K562 (cell line): ENCODE results near the gene SIGLEC11. TPM values are rescaled to one million over a fixed set of nuclear protein-coding genes. Genes with fewer than 3 reads are reported as not detected.

Experiments used
- ATAC-seq: fragments of 200-7000 bp; cut with Tn5 transposase; 3 replicates; pipeline ENCODE4 v1.9.1; 2020; ENCODE audit warnings: moderate library complexity
- BruUV-seq: library from RNA; stranded (reverse); fragments of 400-500 nt; replicated peaks from 2 replicates; lab custom pipeline; 2021; lab: Mats Ljungman, UMichigan
- CTCF ChIA-PET: fragments of 300-600 bp; formaldehyde crosslinking; extraction: SDS; loops from one replicate; lab custom pipeline; 2021; ENCODE audit warnings: low intra/inter-chr PET ratio; lab: Yijun Ruan, JAX
- POLR2A ChIA-PET: fragments of 300-600, 350-650 bp; sonication (Branson Sonifier 250); formaldehyde crosslinking; extraction: SDS; loops from one replicate; lab custom pipeline; 2021; ENCODE audit warnings: antibody characterized with exemption, inconsistent platforms; lab: Yijun Ruan, JAX
- DNase-seq, 4 experiments: peaks; one replicate each; pipeline versions ENCODE4 v3.0.0 to v3.0.0-alpha.2; 2011 to 2018; ENCODE audit warnings: low spot score in 3 of 4, mixed read lengths in 3 of 4; ENCODE audit errors: extremely low read depth in 1 of 4
- FAIRE-seq: peaks from 2 replicates; lab custom pipeline; 2011; peaks lifted over from hg19 to GRCh38; lab: Jason Lieb, UNC
- H2AFZ ChIP-seq: 2 replicates; pipeline ENCODE4 v1.6.0; 2011; ENCODE audit warnings: low read depth, low read length, control low read depth, inconsistent platforms
- H3K27ac ChIP-seq: fragments of 200-600 bp; 3 replicates; pipeline ENCODE4 v1.8.0; 2011; ENCODE audit warnings: low read depth, mild to moderate bottlenecking, control low read depth, inconsistent platforms, low read length, moderate library complexity, mixed read lengths; ENCODE audit errors: extremely low read depth
- H3K27me3 ChIP-seq, 2 experiments: fragments of 300-600 bp in 1 of 2; 2 replicates in 1 of 2; 3 replicates in 1 of 2; pipeline versions ENCODE4 v1.6.0 to v1.8.0; 2011; ENCODE audit warnings: inconsistent platforms in 2 of 2, low read length in 2 of 2, mild to moderate bottlenecking in 1 of 2, mixed read lengths in 1 of 2, moderate library complexity in 1 of 2; ENCODE audit not compliant: control insufficient read depth in 2 of 2, insufficient read depth in 2 of 2
- H3K36me3 ChIP-seq: fragments of 300-600 bp; 3 replicates; pipeline ENCODE4 v1.8.0; 2011; ENCODE audit warnings: mild to moderate bottlenecking, low read length, inconsistent platforms; ENCODE audit not compliant: control insufficient read depth, insufficient read depth
- H3K4me1 ChIP-seq, 2 experiments: fragments of 200-600 bp in 1 of 2; replicated peaks in 1 of 2; 2 replicates in 1 of 2; 3 replicates in 1 of 2; pipeline versions ENCODE4 v1.5.1 to v1.8.0; 2011; ENCODE audit warnings: inconsistent platforms in 2 of 2, low read length in 2 of 2, mild to moderate bottlenecking in 1 of 2, mixed read lengths in 1 of 2, moderate library complexity in 1 of 2; ENCODE audit not compliant: control insufficient read depth in 2 of 2, insufficient read depth in 2 of 2
- H3K4me2 ChIP-seq: 2 replicates; pipeline ENCODE4 v1.6.1; 2011; ENCODE audit warnings: low read length, control low read depth, inconsistent platforms, mixed read lengths; ENCODE audit not compliant: insufficient read depth
- H3K4me3 ChIP-seq: fragments of 200-600 bp; sonication (generic), shearing (Covaris generic); 2 replicates; pipeline ENCODE4 v1.5.1; 2016; ENCODE audit warnings: control low read depth, inconsistent platforms
- H3K79me2 ChIP-seq: fragments of 200-600 bp; 3 replicates; pipeline ENCODE4 v1.8.0; 2011; ENCODE audit warnings: low read length, inconsistent platforms; ENCODE audit not compliant: control insufficient read depth, insufficient read depth
- H3K9ac ChIP-seq, 2 experiments: 2 replicates each; pipeline versions ENCODE4 v1.6.0 to v1.6.1; 2011; ENCODE audit warnings: low read depth in 2 of 2, low read length in 2 of 2, control low read depth in 1 of 2, inconsistent platforms in 1 of 2, mild to moderate bottlenecking in 1 of 2, mixed read lengths in 1 of 2; ENCODE audit not compliant: insufficient read depth in 1 of 2
- H3K9me1 ChIP-seq: one replicate; pipeline ENCODE4 v1.6.0; 2011; ENCODE audit warnings: inconsistent platforms, mild to moderate bottlenecking, low read length, moderate library complexity; ENCODE audit not compliant: control insufficient read depth, insufficient read depth
- H3K9me3 ChIP-seq: replicated peaks from 2 replicates; pipeline ENCODE4 v1.5.1; 2011; ENCODE audit warnings: low read depth, low read length, inconsistent platforms; ENCODE audit not compliant: control insufficient read depth, insufficient read depth
- H4K20me1 ChIP-seq: replicated peaks from 2 replicates; pipeline ENCODE4 v1.6.1; 2011; ENCODE audit warnings: low read length, inconsistent platforms, mixed read lengths; ENCODE audit not compliant: control insufficient read depth, insufficient read depth
- ZNF354B ChIP-seq: fragments of 250-450 bp; sonication (Bioruptor Pico); IDR thresholded peaks from 2 replicates; pipeline ENCODE4 v1.4.0; 2020
- WGBS: fragments of 100-300 bp; shearing (Covaris generic); methylation state at CpG from one replicate; pipeline ENCODE4 v1.1.6; 2016; ENCODE audit warnings: low coverage, mixed read lengths; ENCODE audit not compliant: insufficient coverage; ENCODE audit errors: missing lambda C conversion rate; 5-methylcytosine and 5-hydroxymethylcytosine counted together
- in situ Hi-C: fragments of 300-500 bp; cut with MboI; formaldehyde crosslinking; loops from 4 replicates; pipeline ENCODE4 v1.15.0; 2018; ENCODE audit warnings: inconsistent platforms, mixed read lengths
- intact Hi-C: fragments of 100-400 bp; cut with micrococcal nuclease; formaldehyde crosslinking; loops from 2 replicates; pipeline ENCODE4 v1.14.2; 2022
- polyA plus RNA-seq, 8 experiments: library from polyadenylated mRNA; depleted of rRNA in 4 of 8; stranded (reverse) in 5 of 8; unstranded in 3 of 8; fragments of >200 nt; fragmentation: Nextera tagmentation in 2 of 8; fragmentation: Illumina TruSeq in 1 of 8; extraction: Ambion mirVana in 2 of 8; extraction: Trizol in 1 of 8; gene quantifications; 2 replicates each; pipeline versions ENCODE4 v1.2.1 to v1.2.3, GENCODE V29; 2011 to 2014; ENCODE audit warnings: inconsistent platforms in 1 of 8, missing spikeins in 1 of 8
- total RNA-seq, 7 experiments: library from RNA; depleted of rRNA in 6 of 7; stranded (reverse); fragments of >200 nt in 6 of 7; fragmentation: Illumina TruSeq in 2 of 7; extraction: Trizol in 2 of 7; gene quantifications; 2 replicates each; pipeline versions ENCODE4 v1.2.1 to v1.2.3, GENCODE V29; 2011 to 2021; ENCODE audit warnings: low replicate concordance in 1 of 7
- TF ChIP-seq, protein P1 (sequence below): sonication (generic); formaldehyde crosslinking; IDR thresholded peaks from 2 replicates; pipeline ENCODE4 v1.8.1; 2023; ENCODE audit warnings: mild to moderate bottlenecking, missing genetic modification reagents
- TF ChIP-seq, protein P2 (sequence below): fragments of 450-650 bp; formaldehyde crosslinking; IDR thresholded peaks from 2 replicates; pipeline ENCODE4 v1.4.0; 2022; ENCODE audit warnings: mild to moderate bottlenecking, moderate library complexity
- TF ChIP-seq, protein P3 (sequence below): sonication (generic); formaldehyde crosslinking; IDR thresholded peaks from 2 replicates; pipeline ENCODE4 v1.8.0; 2022; ENCODE audit warnings: mild to moderate bottlenecking, missing genetic modification reagents

Gene SIGLEC11
- total and polyA plus RNA-seq, 9 of the 15 experiments (the other 6 are each of a cell fraction or from before 2014, with no cell fraction given) = not detected

DNA sequence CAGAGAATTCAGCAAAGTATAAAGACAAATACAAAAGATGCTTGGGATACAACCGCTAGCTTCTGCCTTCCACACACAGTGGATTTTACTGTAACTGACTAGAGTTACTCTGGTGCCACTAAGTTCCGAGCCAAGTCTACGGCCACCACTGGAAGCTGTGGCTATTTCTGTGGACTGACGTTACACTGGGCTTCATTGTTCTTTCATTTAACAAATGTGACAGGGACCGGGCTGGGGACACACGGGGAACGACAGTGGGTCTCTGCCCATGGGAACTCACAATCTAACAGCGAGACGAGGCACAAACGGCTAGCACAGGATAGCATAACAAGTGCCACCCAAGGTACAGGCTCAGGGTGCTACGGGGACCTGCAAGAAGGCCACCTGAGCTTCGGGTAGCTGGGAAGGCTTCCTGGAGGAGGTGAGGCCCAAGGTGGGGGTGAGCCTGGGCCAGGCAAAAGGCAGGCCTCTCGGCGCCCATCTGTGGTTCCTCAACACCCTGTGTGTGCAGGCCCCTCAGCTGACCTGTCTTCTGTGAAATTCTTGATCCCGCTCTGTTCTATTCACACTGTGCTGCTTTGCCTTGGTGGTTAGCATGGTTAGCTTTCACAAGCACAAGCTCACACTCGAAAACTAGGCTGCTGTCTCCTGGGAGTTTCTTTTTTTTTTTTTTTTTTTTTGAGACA, 54.0 kb downstream of the SIGLEC11 start (continued):
- TF ChIP-seq, protein P1, sequence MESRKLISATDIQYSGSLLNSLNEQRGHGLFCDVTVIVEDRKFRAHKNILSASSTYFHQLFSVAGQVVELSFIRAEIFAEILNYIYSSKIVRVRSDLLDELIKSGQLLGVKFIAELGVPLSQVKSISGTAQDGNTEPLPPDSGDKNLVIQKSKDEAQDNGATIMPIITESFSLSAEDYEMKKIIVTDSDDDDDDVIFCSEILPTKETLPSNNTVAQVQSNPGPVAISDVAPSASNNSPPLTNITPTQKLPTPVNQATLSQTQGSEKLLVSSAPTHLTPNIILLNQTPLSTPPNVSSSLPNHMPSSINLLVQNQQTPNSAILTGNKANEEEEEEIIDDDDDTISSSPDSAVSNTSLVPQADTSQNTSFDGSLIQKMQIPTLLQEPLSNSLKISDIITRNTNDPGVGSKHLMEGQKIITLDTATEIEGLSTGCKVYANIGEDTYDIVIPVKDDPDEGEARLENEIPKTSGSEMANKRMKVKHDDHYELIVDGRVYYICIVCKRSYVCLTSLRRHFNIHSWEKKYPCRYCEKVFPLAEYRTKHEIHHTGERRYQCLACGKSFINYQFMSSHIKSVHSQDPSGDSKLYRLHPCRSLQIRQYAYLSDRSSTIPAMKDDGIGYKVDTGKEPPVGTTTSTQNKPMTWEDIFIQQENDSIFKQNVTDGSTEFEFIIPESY = no peak

DNA sequence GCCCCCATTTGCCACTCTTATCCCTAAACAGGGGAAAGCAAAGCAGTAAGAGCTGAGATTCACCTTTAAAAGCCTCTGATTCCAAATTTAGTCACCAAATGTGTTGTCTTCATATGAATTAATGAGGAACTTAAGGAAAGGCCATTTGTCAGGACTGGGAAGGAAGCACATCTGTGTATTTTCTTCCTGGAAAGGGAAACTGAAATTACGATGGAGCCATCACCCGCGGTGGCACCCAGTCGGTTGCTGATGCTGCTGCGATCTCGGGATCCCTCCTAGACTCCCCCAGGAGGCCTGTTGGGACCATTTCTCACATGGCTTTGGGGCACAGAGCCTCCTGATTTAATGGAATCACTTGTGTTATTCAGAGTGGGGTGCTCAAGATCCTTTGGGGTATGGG, 56.8 kb downstream of the SIGLEC11 start:
- CTCF ChIA-PET = no interaction called here
- no TSS peak for BruUV-seq
- 36% methylated on average over 6 of the region's 6 CpGs for WGBS
- H3K36me3 ChIP-seq = peaks cover 28% of the 10 kb centered on the region; the same call in 1 of the 3 replicates
- H2AFZ ChIP-seq = no peak overlapping the region
- TF ChIP-seq, protein P2, sequence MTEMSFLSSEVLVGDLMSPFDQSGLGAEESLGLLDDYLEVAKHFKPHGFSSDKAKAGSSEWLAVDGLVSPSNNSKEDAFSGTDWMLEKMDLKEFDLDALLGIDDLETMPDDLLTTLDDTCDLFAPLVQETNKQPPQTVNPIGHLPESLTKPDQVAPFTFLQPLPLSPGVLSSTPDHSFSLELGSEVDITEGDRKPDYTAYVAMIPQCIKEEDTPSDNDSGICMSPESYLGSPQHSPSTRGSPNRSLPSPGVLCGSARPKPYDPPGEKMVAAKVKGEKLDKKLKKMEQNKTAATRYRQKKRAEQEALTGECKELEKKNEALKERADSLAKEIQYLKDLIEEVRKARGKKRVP (CRISPR knock-in tag) = no peak
- TF ChIP-seq, protein P3, sequence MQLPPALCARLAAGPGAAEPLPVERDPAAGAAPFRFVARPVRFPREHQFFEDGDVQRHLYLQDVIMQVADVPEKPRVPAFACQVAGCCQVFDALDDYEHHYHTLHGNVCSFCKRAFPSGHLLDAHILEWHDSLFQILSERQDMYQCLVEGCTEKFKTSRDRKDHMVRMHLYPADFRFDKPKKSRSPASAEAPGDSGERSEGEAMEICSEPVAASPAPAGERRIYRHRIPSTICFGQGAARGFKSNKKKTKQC (CRISPR knock-in tag) = no peak
- TF ChIP-seq ZNF354B = no peak
- H3K4me3 ChIP-seq = no peak overlapping the region
- no peak for DNase-seq
- H3K4me2 ChIP-seq = no peak overlapping the region
- intact Hi-C loops = no loop called here
- no peak overlapping the region for H3K27ac ChIP-seq
- H3K9me1 ChIP-seq = no peaks in the 10 kb centered on the region
- no peaks in the 10 kb centered on the region for H3K9me3 ChIP-seq
- POLR2A ChIA-PET = interaction anchor here (1.2 kb wide), 1 partner anchor 9 kb away, joined by 4 read pairs; no protein-coding TSS in a partner anchor
- H3K4me1 ChIP-seq = peaks cover 0 to 16% of the 10 kb centered on the region in 2 experiments; a peak in 3 of 5 replicates
- peaks cover 6% of the 10 kb centered on the region for H4K20me1 ChIP-seq
- no peak for FAIRE-seq
- no peak overlapping the region for H3K9ac ChIP-seq
- H3K79me2 ChIP-seq = no peaks in the 10 kb centered on the region; the same call in 2 of the 3 replicates
- in situ Hi-C loops = no loop called here
- ATAC-seq = no peak
- H3K27me3 ChIP-seq = no peaks in the 10 kb centered on the region

Other genes starting within 250 kb of the SIGLEC11 start
Only the 7 nearest of the 15 such genes appear.
- 25.7 and 33.8 TPM in 2 replicates for gene AKT1S1, start 83.8 kb downstream of the SIGLEC11 start, total RNA-seq (2014; rRNA removed)
- 5.7 and 6.9 TPM in 2 replicates for gene AKT1S1, start 83.8 kb downstream of the SIGLEC11 start, total RNA-seq (2014; rRNA removed; fragmentation: Illumina TruSeq; extraction: Trizol)
- gene AKT1S1, start 83.8 kb downstream of the SIGLEC11 start, total RNA-seq (2015; rRNA removed; fragmentation: Illumina TruSeq; extraction: Trizol) = 13.5 and 14.4 TPM in 2 replicates
- 50.1 and 50.3 TPM in 2 replicates for gene AKT1S1, start 83.8 kb downstream of the SIGLEC11 start, total RNA-seq (2021)
- gene AKT1S1, start 83.8 kb downstream of the SIGLEC11 start, polyA plus RNA-seq (2011; rRNA removed) = 17.1 and 22.4 TPM in 2 replicates
- gene AKT1S1, start 83.8 kb downstream of the SIGLEC11 start, polyA plus RNA-seq (2014; fragmentation: Illumina TruSeq; extraction: Trizol) = 39.0 and 40.7 TPM in 2 replicates
- 1 to 10 TPM; 1.2 TPM for gene AKT1S1, start 83.8 kb downstream of the SIGLEC11 start, polyA plus RNA-seq (2014; fragmentation: Nextera tagmentation; extraction: Ambion mirVana)
- 38.2 and 45.4 TPM in 2 replicates for gene AKT1S1, start 83.8 kb downstream of the SIGLEC11 start, polyA plus RNA-seq (2014; rRNA removed)
- 3.8 and 6.8 TPM in 2 replicates for gene TBC1D17, start 83.5 kb downstream of the SIGLEC11 start, total RNA-seq (2014; rRNA removed)
- gene TBC1D17, start 83.5 kb downstream of the SIGLEC11 start, total RNA-seq (2014; rRNA removed; fragmentation: Illumina TruSeq; extraction: Trizol) = 2.6 and 3.2 TPM in 2 replicates
- 2.4 and 3.5 TPM in 2 replicates for gene TBC1D17, start 83.5 kb downstream of the SIGLEC11 start, total RNA-seq (2015; rRNA removed; fragmentation: Illumina TruSeq; extraction: Trizol)
- 14.2 and 16.0 TPM in 2 replicates for gene TBC1D17, start 83.5 kb downstream of the SIGLEC11 start, total RNA-seq (2021)
- gene TBC1D17, start 83.5 kb downstream of the SIGLEC11 start, polyA plus RNA-seq (2011; rRNA removed) = 7.4 and 10.5 TPM in 2 replicates
- gene TBC1D17, start 83.5 kb downstream of the SIGLEC11 start, polyA plus RNA-seq (2014; fragmentation: Illumina TruSeq; extraction: Trizol) = 8.7 and 11.7 TPM in 2 replicates
- gene TBC1D17, start 83.5 kb downstream of the SIGLEC11 start, polyA plus RNA-seq (2014; fragmentation: Nextera tagmentation; extraction: Ambion mirVana) = under 1 TPM; 0.42 to 0.46 TPM
- 14.7 and 18.2 TPM in 2 replicates for gene TBC1D17, start 83.5 kb downstream of the SIGLEC11 start, polyA plus RNA-seq (2014; rRNA removed)
- 0.90 and 0.95 TPM in 2 replicates for gene IL4I1, start 64.3 kb downstream of the SIGLEC11 start, total RNA-seq (2014; rRNA removed)
- 0.33 TPM in 1 of 2 replicates, not detected in the other for gene IL4I1, start 64.3 kb downstream of the SIGLEC11 start, total RNA-seq (2014; rRNA removed; fragmentation: Illumina TruSeq; extraction: Trizol)
- 0.19 and 0.43 TPM in 2 replicates for gene IL4I1, start 64.3 kb downstream of the SIGLEC11 start, total RNA-seq (2015; rRNA removed; fragmentation: Illumina TruSeq; extraction: Trizol)
- gene IL4I1, start 64.3 kb downstream of the SIGLEC11 start, total RNA-seq (2021) = 0.55 and 0.76 TPM in 2 replicates
- gene IL4I1, start 64.3 kb downstream of the SIGLEC11 start, polyA plus RNA-seq (2011; rRNA removed) = 0.06 and 0.31 TPM in 2 replicates
- 0.15 TPM in 1 of 2 replicates, not detected in the other for gene IL4I1, start 64.3 kb downstream of the SIGLEC11 start, polyA plus RNA-seq (2014; fragmentation: Illumina TruSeq; extraction: Trizol)
- under 1 TPM in 1 of 2 experiments, not detected in 1; 0.13 TPM for gene IL4I1, start 64.3 kb downstream of the SIGLEC11 start, polyA plus RNA-seq (2014; fragmentation: Nextera tagmentation; extraction: Ambion mirVana)
- 0.09 and 0.44 TPM in 2 replicates for gene IL4I1, start 64.3 kb downstream of the SIGLEC11 start, polyA plus RNA-seq (2014; rRNA removed)
- gene ATF5, start 32.0 kb downstream of the SIGLEC11 start, total RNA-seq (2014; rRNA removed) = 20.5 and 21.7 TPM in 2 replicates
- 10.8 and 11.1 TPM in 2 replicates for gene ATF5, start 32.0 kb downstream of the SIGLEC11 start, total RNA-seq (2014; rRNA removed; fragmentation: Illumina TruSeq; extraction: Trizol)
- gene ATF5, start 32.0 kb downstream of the SIGLEC11 start, total RNA-seq (2015; rRNA removed; fragmentation: Illumina TruSeq; extraction: Trizol) = 11.1 and 13.0 TPM in 2 replicates
- 52.4 and 57.6 TPM in 2 replicates for gene ATF5, start 32.0 kb downstream of the SIGLEC11 start, total RNA-seq (2021)
- gene ATF5, start 32.0 kb downstream of the SIGLEC11 start, polyA plus RNA-seq (2011; rRNA removed) = 3.0 and 5.9 TPM in 2 replicates
- gene ATF5, start 32.0 kb downstream of the SIGLEC11 start, polyA plus RNA-seq (2014; fragmentation: Illumina TruSeq; extraction: Trizol) = 30.7 and 53.3 TPM in 2 replicates
- gene ATF5, start 32.0 kb downstream of the SIGLEC11 start, polyA plus RNA-seq (2014; fragmentation: Nextera tagmentation; extraction: Ambion mirVana) = 1 to 10 TPM; 3.8 to 5.2 TPM
- 39.6 and 42.8 TPM in 2 replicates for gene ATF5, start 32.0 kb downstream of the SIGLEC11 start, polyA plus RNA-seq (2014; rRNA removed)
- gene NUP62, start 31.7 kb downstream of the SIGLEC11 start, total RNA-seq (2014; rRNA removed) = 78.5 and 101 TPM in 2 replicates
- 49.1 and 51.3 TPM in 2 replicates for gene NUP62, start 31.7 kb downstream of the SIGLEC11 start, total RNA-seq (2014; rRNA removed; fragmentation: Illumina TruSeq; extraction: Trizol)
- gene NUP62, start 31.7 kb downstream of the SIGLEC11 start, total RNA-seq (2015; rRNA removed; fragmentation: Illumina TruSeq; extraction: Trizol) = 68.0 and 70.2 TPM in 2 replicates
- 109 and 118 TPM in 2 replicates for gene NUP62, start 31.7 kb downstream of the SIGLEC11 start, total RNA-seq (2021)
- gene NUP62, start 31.7 kb downstream of the SIGLEC11 start, polyA plus RNA-seq (2011; rRNA removed) = 20.8 and 27.4 TPM in 2 replicates
- gene NUP62, start 31.7 kb downstream of the SIGLEC11 start, polyA plus RNA-seq (2014; fragmentation: Illumina TruSeq; extraction: Trizol) = 89.2 and 102 TPM in 2 replicates
- 10 to 100 TPM; 16.9 to 20.7 TPM for gene NUP62, start 31.7 kb downstream of the SIGLEC11 start, polyA plus RNA-seq (2014; fragmentation: Nextera tagmentation; extraction: Ambion mirVana)
- 66.0 and 71.8 TPM in 2 replicates for gene NUP62, start 31.7 kb downstream of the SIGLEC11 start, polyA plus RNA-seq (2014; rRNA removed)
- gene VRK3, start 64.2 kb upstream of the SIGLEC11 start, total RNA-seq (2014; rRNA removed) = 32.7 and 34.8 TPM in 2 replicates
- gene VRK3, start 64.2 kb upstream of the SIGLEC11 start, total RNA-seq (2014; rRNA removed; fragmentation: Illumina TruSeq; extraction: Trizol) = 43.3 and 49.8 TPM in 2 replicates
- gene VRK3, start 64.2 kb upstream of the SIGLEC11 start, total RNA-seq (2015; rRNA removed; fragmentation: Illumina TruSeq; extraction: Trizol) = 42.9 TPM in 2 replicates
- 49.7 and 54.4 TPM in 2 replicates for gene VRK3, start 64.2 kb upstream of the SIGLEC11 start, total RNA-seq (2021)
- gene VRK3, start 64.2 kb upstream of the SIGLEC11 start, polyA plus RNA-seq (2011; rRNA removed) = 42.8 and 45.3 TPM in 2 replicates
- gene VRK3, start 64.2 kb upstream of the SIGLEC11 start, polyA plus RNA-seq (2014; fragmentation: Illumina TruSeq; extraction: Trizol) = 79.4 and 94.3 TPM in 2 replicates
- gene VRK3, start 64.2 kb upstream of the SIGLEC11 start, polyA plus RNA-seq (2014; fragmentation: Nextera tagmentation; extraction: Ambion mirVana) = 10 to 100 TPM; 33.3 to 55.9 TPM
- gene VRK3, start 64.2 kb upstream of the SIGLEC11 start, polyA plus RNA-seq (2014; rRNA removed) = 25.6 and 35.9 TPM in 2 replicates
- gene ZNF473, start 64.8 kb upstream of the SIGLEC11 start, total RNA-seq (2014; rRNA removed) = 24.0 and 27.6 TPM in 2 replicates
- 31.0 and 31.6 TPM in 2 replicates for gene ZNF473, start 64.8 kb upstream of the SIGLEC11 start, total RNA-seq (2014; rRNA removed; fragmentation: Illumina TruSeq; extraction: Trizol)
- gene ZNF473, start 64.8 kb upstream of the SIGLEC11 start, total RNA-seq (2015; rRNA removed; fragmentation: Illumina TruSeq; extraction: Trizol) = 30.8 and 32.0 TPM in 2 replicates
- 28.5 and 33.9 TPM in 2 replicates for gene ZNF473, start 64.8 kb upstream of the SIGLEC11 start, total RNA-seq (2021)
- 20.8 and 27.9 TPM in 2 replicates for gene ZNF473, start 64.8 kb upstream of the SIGLEC11 start, polyA plus RNA-seq (2011; rRNA removed)
- gene ZNF473, start 64.8 kb upstream of the SIGLEC11 start, polyA plus RNA-seq (2014; fragmentation: Illumina TruSeq; extraction: Trizol) = 26.1 and 30.0 TPM in 2 replicates
- 10 to 100 TPM in 1 of 2 experiments, 1 to 10 TPM in 1; 8.2 to 34.0 TPM for gene ZNF473, start 64.8 kb upstream of the SIGLEC11 start, polyA plus RNA-seq (2014; fragmentation: Nextera tagmentation; extraction: Ambion mirVana)
- 19.2 and 19.7 TPM in 2 replicates for gene ZNF473, start 64.8 kb upstream of the SIGLEC11 start, polyA plus RNA-seq (2014; rRNA removed)